NCI-H524 treated with DMSO at 0.1 percent for 48 hours (cell line): ENCODE results near the gene RDH16.
"Not testable (repeated sequence)": the region's sequence is repeated elsewhere in the genome, so short reads cannot be mapped to it uniquely, and the experiment has no call there.

Source experiments
- DNase-seq: peaks from one replicate; lab custom pipeline; 2025; lab: John Stamatoyannopoulos, UW

Gene RDH16

DNA sequence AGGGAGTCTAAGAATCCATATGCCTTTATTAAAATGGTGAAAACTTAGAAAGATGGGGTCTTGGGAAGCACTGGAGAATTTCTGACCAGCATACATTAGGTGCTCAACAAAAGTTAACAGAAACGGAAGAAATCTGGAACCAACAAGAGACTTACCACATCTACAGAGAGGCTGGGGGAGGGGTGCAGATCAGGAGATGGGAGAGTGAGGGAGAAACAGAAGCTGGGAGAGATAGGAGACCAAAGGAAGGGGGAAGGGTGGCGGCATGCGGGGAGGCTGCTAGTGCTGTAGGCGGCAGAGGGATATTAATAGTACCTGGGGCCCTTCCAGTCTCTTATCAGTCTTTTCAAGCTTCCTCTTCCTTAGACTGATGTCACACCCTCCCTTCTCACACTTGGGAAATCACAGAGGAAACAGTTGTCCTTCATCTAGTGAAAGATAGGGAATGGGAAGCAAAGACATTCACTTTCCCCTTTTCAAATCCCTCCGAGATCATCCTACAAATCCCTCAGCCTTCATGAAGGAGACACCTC is 30.9 kb upstream of the RDH16 start:
- no peak for DNase-seq

DNA sequence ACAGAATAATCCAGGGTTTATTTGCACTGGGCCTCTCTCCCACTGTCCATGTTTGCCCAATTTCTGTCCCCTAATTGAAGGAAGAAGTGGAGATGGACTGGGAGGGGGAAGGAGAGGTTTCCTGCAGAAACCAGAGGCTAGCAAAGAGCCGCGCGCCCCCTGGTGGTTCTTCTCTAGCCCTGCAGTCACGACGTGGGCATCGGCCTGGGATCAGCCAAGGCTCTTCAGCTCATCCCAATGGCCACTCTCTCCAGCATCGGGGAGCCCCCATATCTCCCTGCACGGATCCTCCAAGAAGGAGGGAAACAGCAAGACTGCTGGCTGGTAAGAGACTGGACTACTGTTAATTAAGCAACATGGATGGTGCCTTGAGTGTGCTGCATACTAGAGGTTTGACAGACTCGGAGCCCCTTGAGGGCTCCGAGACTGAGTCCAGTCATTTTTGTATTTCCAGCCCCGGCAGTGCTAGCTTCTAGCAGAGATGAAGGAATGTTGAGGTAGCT is 30.2 kb upstream of the RDH16 start:
- DNase-seq = no peak

DNA sequence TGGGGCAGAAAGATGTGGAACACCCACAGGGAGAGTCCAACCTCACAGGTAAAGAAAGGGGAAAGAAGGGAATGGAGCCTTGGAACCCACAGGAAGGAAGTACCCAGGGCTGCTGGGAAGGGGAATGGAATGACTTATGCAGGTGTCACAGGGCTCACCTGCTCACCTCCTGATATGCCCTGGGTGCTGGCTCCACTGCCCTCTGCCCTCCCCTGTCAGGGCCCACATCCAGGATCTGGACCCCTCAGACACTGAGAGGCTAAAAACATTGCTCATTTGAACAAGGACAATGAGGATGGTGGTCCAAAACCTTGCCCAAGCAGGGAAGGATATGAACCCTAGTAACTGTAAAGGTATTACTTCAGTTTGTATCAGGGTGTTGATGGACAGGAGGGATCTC is 29.6 kb upstream of the RDH16 start:
- no peak for DNase-seq

DNA sequence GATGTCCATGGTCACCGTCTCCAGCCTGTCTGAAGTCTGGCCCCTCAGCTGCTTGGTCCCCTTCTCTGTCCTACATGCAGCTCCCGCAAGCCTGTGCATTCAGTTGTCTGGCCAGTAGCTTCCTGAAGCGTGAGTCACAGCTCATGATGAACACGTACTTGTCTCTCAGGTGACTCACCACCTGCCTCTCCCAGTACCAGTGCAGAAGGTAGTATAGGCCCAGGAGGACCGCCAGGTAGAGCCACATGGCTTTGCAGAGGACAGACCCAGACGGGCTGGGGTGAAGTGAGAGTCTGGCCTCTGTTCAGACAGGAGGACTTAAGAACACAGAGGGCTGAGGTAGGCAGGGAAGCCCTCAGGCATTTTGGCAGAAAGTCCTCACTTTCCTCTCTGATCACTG is 28.3 kb upstream of the RDH16 start:
- DNase-seq = not testable (repeated sequence)

DNA sequence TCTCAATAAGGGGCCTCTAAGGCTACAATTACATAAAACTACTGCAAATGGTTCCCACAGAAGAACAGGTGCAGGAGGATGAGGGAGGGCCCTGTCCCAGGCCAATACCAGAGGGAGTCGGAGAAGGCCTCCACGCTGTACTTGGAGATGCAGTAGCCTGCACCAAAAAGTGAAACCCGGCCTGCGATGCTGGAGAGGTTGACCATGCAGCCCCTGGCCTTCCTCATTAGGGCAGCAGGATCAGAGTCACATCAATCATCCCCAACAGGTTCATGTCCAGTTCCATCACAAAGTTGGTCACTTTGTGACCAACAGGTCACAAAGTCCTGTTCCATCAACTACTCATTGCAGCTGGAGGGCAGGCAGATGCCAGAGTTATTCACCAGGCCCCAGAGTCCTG is 26.0 kb upstream of the RDH16 start:
- DNase-seq = no peak

DNA sequence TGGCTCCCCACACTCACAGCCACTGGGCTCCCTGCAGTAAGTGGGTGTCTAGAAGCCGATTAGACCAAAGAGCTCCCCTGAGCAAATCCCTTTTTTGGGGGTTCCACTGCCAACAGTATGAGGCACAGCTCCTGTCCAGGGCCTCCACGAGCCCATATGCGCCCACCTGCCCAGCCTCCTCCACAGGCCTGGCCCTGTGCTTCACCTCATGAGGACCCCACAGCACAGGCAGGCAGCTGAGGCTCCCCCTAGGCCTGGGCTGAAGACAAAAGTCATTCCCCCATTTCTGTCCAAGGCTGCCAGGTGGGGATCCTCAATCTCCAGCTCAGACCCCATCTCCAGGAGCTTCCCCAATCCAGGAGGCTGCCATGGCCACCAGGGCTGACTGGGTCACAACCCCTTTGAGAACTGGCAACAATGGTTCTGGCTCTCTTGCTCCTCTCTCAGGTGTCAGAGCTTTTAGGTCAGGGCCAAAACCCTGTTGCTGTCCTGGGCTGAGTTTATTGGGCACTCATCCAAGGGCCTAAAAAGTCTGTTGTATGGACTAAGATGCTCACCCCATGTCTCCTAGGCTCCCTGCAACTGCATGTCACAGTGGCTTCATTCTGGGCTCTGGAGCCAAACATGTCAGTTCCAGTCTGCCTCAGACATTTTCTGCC is 25.3 kb upstream of the RDH16 start:
- DNase-seq = not testable (repeated sequence)

DNA sequence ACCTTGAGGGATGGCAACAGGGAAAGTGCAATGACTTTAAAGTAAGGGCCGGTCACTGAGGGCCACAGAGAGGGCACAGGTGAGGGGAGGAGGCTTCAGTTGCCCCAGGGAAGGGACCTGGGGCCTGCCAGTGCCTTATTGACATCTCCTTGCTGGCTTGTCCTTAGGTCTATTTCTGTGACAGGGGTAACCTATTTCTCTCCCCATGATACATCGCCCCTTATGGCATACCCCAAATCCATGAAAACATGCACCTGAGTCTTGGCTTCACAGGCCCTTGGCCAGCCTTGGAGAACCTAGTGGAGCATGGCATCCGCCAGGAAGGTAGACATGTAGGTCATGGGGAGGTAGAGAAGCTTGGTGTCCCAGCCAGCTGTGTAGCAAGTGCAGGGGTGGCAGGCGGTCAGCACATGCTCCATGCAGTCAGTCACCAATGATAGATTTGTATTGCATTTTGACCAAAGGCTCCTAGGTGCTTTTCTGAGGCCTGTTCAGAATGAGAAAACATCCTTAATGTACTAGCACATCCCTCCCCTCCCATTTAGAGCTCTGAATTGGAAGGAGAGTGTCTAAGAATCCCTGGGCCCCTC is 23.6 kb upstream of the RDH16 start:
- DNase-seq = no peak

DNA sequence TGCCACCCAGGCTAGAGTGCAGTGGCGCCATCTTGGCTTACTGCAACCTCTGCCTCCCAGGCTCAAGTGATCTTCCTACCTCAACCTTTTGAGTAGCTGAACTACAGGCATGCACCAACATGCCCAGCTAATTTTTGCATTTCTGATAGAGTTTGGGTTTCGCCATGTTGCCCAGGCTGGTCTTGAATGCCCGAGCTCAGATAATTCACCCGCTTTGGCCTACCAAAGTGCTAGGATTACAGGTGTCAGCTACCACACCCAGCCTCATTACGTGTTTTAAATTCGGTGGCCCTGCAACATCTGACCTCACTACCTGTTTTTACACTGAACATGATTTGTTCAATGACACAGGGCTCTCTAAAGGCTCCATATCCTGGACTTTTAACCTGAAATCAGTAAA is 22.9 kb upstream of the RDH16 start:
- DNase-seq = no peak

DNA sequence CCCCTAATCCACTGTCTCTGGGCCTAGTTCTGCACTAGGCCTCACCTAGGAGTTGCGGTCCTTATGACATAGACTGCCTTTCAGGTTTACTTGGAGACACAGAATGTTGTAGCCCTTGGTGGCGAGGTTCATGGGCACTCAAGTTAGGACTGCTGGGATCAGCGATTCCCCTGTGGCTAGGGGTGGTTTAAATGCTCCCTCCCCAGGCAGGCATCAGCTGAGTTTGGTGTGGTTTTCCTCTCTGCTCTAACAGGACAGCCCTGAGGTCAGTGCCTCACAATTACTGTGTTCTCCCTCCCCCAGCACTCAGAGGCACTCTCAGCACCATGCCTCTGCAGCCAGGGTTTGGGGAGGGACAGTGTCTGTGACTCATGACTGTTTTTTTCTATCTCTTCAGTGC is 22.2 kb upstream of the RDH16 start:
- no peak for DNase-seq

DNA sequence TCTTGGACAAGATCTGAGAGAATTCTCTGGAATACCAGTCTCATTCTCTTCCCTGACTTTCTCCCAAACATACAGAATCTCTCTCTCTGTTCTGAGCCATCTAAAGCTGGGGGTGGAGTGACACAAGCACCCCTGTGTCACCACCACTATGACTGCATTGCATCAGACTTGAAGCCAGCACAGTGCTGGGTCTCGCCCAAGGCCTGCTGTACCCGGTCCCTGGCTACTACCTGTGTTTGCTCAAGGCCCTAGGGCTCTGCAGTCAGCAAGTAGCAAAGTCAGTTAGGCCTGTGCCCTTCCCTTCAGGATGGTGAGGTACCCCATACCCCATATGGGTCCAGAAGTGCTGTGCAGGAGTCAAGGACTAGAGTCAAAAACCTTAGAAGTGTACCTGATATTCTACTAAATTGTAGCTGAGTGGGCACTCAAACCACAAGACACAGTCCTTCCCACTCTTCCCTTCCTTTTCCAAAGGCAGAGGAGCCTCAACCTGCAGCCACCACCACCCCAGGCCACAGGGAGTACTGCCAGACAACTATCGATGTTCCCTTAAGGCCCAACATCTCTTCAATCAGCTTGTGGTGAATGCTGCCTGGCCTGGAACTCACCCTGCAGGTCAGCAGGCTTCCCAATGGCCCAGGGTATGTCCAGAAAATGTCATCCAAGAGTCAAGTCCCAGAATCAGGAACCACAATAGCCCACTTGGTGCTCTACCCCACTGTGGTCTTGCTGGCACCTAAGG is 21.2 kb upstream of the RDH16 start:
- no peak for DNase-seq

DNA sequence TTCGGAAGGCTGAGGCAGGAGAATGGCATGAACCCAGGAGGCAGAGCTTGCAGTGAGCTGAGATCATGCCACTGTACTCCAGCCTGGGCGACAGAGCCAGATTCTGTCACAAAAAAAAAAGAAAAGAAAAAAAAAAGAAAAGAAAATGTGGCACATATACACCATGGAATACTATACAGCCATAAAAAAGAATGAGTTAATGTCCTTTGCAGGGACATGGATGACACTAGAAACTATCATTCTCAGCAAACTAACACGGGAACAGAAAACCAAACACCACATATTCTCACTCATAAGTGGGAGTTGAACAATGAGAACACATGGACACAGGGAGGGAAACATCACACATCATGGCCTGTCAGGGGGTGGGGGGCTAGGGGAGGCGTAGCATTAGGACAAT is 20.0 kb upstream of the RDH16 start:
- not testable (repeated sequence) for DNase-seq

DNA sequence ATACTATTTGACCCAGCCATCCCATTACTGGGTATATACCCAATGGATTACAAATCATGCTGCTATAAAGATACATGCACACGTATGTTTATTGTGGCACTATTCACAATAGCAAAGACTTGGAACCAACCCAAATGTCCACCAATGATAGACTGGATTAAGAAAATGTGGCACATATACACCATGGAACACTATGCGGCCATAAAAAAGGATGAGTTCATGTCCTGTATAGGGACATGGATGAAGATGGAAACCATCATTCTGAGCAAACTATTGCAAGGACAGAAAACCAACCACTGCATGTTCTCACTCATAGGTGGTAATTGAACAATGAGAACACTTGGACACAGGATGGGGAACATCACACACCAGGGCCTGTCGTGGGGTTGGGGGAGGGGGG is 16.8 kb upstream of the RDH16 start:
- DNase-seq = not testable (repeated sequence)

DNA sequence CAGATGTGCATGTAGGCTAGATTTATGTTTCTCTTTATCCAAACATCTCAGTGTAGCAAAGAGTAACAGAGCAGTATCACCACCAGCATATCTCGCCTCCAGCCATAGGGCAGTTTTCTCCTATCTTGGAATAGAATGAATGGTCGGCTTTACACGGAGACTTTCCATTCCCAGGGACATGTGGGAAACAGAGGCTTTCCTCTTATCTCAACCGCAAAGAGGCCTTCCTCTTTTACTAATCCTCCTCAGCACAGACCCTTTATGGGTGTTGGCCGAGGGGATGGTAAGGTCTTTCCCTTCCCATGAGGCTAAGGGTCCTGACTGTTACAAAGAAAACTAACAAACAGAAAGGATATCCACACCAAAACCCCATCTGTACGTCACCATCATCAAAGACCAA is 11.5 kb upstream of the RDH16 start:
- not testable (repeated sequence) for DNase-seq

DNA sequence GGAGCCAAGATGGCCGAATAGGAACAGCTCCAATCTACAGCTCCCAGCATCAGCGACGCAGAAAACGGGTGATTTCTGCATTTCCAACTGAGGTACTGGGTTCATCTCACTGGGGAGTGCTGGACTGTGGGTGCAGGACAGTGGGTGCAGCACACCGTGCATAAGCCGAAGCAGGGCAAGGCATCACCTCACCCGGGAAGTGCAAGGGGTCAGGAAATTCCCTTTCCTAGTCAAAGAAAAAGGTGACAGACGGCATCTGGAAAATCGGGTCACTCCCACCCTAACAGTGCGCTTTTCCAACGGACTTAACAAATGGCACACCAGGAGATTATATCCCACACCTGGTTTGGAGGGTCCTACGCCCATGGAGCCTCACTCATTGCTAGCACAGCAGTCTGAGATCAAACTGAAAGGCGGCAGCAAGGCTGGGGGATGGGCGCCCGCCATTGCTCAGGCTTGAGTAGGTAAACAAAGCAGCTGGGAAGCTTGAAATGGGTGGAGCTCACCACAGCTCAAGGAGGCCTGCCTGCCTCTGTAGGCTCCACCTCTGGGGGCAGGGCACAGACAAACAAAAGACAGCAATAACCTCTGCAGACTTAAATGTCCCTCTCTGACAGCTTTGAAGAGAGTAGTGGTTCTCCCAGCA is 8.7 kb upstream of the RDH16 start:
- DNase-seq = not testable (repeated sequence)

DNA sequence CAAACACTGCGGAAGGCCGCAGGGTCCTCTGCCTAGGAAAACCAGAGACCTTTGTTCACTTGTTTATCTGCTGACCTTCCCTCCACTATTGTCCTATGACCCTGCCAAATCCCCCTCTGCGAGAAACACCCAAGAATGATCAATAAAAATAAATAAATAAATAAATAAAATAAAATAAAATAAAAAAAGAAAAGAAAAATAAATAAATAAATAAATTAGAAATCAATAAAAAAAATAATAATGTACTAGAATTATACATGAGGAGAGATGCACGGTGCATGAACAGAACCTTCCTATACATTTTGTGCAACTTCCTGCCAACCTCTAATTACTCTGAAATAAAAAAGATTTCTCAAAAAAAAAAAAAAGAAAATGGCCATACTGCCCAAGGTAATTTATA is 7.7 kb upstream of the RDH16 start:
- not testable (repeated sequence) for DNase-seq

DNA sequence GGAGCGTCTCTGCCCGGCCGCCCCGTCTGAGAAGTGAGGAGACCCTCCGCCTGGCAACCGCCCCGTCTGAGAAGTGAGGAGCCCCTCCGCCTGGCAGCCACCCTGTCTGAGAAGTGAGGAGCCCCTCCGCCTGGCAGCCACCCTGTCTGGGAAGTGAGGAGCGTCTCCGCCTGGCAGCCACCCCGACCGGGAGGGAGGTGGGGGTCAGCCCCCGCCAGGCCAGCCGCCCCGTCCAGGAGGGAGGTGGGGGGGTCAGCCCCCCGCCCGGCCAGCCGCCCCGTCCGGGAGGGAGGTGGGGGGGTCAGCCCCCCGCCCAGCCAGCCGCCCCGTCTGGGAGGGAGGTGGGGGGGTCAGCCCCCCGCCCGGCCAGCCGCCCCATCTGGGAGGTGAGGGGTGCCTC is 6.1 kb upstream of the RDH16 start:
- DNase-seq = not testable (repeated sequence)

DNA sequence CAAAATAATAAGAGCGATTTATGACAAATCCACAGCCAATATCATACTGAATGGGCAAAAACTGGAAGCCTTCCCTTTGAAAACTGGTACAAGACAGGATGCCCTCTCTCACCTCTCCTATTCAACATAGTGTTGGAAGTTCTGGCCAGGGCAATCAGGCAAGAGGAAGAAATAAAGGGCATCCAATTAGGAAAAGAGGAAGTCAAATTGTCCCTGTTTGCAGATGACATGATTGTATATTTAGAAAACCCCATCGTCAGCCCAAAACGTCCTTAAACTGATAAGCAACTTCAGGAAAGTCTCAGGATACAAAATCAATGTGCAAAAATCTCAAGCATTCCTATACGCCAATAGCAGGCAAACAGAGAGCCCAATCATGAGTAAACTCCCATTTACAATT is 4.8 kb upstream of the RDH16 start:
- DNase-seq = not testable (repeated sequence)

DNA sequence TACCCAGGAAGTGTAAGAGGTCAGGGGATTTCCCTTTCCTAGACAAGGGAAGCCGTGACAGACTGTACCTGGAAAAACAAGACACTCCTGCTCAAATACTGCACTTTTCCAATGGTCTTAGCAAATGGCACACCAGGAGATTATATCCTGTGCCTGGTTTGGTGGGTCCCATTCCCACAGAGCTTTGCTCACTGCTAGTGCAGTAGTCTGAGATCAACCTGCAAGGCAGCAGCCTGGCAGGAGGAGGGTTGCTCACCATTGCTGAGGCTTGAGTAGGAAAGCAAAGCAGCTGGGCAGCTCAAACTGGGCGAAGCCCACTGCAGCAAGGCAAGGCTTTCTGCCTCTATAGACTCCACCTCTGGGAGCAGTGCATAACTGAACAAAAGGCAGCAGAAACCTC is 1.0 kb upstream of the RDH16 start:
- DNase-seq = no peak

DNA sequence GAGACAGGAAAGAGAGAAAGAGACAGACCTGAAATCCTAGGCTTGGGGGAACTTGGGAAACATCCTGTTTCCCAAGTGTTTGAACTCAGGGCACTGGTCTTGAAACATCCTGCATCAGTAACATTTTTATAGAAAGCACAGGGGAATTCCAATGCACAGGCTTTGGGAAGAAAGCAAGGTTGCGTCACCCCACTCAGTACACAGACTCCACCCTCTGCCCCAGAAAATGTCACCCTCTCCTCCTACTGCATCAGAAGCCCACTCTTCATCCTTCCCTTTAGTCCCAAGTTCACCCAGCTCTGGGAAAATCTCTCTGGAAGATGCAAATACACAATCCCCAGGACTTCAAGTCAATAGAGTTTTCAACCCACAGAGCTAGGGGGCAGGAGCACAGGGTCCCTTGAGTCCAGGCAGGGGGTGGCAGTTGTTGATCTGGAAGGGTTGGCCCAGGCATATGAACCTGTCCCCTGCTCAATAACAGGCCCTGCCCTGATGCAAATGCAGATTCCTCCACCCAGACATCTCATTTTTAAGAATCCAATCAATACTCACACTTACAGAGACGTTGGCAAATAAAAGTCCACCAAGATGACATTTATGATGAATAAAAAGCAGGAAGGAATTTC is 1.7 kb downstream of the RDH16 start:
- no peak for DNase-seq

DNA sequence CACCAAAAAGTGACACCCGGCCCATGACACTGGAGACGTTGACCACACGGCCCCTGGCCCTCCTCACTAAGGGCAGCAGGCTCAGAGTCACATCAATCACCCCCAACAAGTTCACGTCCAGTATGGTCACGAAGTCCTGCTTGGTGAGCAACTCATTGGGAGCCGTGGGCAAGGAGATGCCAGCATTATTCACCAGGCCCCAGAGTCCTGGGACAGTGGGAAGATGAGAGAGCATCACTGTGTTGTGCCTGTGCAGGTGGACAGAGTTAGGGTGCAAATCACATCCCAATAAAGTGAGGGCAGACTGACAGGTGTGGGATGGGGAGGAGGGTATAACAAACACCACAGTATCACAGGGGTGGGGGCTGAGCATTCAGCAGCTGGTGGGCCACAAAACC is 2.5 kb downstream of the RDH16 start:
- no peak for DNase-seq

DNA sequence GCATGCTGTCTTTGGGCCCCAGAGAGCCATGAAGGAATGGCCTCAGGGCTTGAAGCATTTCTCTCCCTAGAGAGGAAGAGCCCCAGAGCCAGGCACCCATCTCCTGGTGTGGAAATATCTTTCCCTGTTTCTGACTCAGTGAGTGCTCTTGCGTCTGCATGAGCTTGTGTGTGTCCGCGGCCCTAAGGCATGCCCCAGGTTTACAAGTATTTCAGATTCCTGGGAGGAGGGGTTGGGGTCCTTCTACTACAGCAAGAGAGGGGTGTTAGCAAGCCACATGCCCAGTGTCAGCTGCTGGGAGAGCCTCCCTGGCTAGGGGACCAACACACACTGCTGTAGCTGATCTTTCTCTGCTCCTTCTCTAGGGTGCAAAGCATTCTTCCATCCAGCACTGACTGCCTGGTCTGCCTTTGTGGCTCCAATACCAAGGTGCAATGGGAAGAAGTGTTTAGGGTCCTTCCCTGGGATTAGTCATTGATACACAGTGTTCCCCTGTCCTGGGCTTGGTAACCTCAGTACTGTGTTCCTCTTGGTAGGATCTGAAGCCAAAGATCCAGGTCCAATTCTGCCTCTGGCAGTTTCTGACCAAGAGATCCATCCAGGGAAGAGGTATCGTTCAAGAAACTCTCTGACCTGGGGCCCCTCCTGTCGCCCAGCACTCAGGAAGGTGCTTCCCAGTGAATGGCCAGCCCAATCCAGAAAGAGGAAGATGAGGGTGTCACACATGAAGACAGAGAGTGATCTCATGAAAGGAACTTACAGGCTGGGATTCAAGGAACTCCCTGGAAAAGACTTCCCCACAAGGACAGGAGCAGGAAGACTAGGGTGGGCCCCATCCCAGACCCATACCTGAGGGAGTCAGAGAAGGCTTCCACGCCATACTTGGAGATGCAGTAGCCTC is 3.1 kb downstream of the RDH16 start:
- DNase-seq = no peak
